Measurements from ENCODE around the gene UACA.
"Not testable (repeated sequence)": the region's sequence is repeated elsewhere in the genome, so short reads cannot be mapped to it uniquely, and the experiment has no call there.

The UACA gene

GRCh38 chr15:70617076-70617910 lies 146.1 kb downstream of the UACA start:
- no peak overlapping the region for H3K4me2 ChIP-seq (ENCODE audit: low read length)
- H3K36me3 ChIP-seq (replicated peaks; ENCODE audit: low read depth, low read length): no peaks in the 10 kb centered on the region
- no peaks in the 10 kb centered on the region for H3K9me3 ChIP-seq (ENCODE audit: insufficient read depth, low read length)
- TF ChIP-seq, protein P1, sequence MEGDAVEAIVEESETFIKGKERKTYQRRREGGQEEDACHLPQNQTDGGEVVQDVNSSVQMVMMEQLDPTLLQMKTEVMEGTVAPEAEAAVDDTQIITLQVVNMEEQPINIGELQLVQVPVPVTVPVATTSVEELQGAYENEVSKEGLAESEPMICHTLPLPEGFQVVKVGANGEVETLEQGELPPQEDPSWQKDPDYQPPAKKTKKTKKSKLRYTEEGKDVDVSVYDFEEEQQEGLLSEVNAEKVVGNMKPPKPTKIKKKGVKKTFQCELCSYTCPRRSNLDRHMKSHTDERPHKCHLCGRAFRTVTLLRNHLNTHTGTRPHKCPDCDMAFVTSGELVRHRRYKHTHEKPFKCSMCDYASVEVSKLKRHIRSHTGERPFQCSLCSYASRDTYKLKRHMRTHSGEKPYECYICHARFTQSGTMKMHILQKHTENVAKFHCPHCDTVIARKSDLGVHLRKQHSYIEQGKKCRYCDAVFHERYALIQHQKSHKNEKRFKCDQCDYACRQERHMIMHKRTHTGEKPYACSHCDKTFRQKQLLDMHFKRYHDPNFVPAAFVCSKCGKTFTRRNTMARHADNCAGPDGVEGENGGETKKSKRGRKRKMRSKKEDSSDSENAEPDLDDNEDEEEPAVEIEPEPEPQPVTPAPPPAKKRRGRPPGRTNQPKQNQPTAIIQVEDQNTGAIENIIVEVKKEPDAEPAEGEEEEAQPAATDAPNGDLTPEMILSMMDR (IDR thresholded peaks at IDR 0.05; ENCODE audit: low read depth, low read length): no peak
- TF ChIP-seq EZH2phosphoT487 (IDR thresholded peaks at IDR 0.05; ENCODE audit: low read depth): no peak
- H3K9ac ChIP-seq (ENCODE audit: low read length): no peak overlapping the region
- H2AFZ ChIP-seq (ENCODE audit: low read depth, low read length): no peak overlapping the region
- no peak overlapping the region for H3K27ac ChIP-seq (ENCODE audit: low read length)
- no peak overlapping the region for H3K4me3 ChIP-seq (ENCODE audit: low read length)
- H3K4me1 ChIP-seq (ENCODE audit: low read length): no peaks in the 10 kb centered on the region
- H4K20me1 ChIP-seq (ENCODE audit: insufficient read depth, low read length): no peaks in the 10 kb centered on the region
- H3K79me2 ChIP-seq (ENCODE audit: low read length): no peaks in the 10 kb centered on the region
- peaks cover 25% of the 10 kb centered on the region for H3K27me3 ChIP-seq (ENCODE audit: low read depth, low read length)

- H3K27ac ChIP-seq (ENCODE audit: low read length); H3K4me3 ChIP-seq (ENCODE audit: low read length); H3K9ac ChIP-seq (ENCODE audit: low read length); H3K36me3 ChIP-seq (replicated peaks; ENCODE audit: low read depth, low read length); H2AFZ ChIP-seq (ENCODE audit: low read depth, low read length); H3K4me1 ChIP-seq (ENCODE audit: low read length); H4K20me1 ChIP-seq (ENCODE audit: insufficient read depth, low read length); H3K4me2 ChIP-seq (ENCODE audit: low read length); H3K79me2 ChIP-seq (ENCODE audit: low read length); H3K9me3 ChIP-seq (ENCODE audit: insufficient read depth, low read length): not testable (repeated sequence)
- H3K27me3 ChIP-seq (ENCODE audit: low read depth, low read length): peaks cover 25% of the 10 kb centered on the region
Measured at GRCh38 chr15:70616311-70616756, 147.0 kb downstream of the UACA start.

DNA sequence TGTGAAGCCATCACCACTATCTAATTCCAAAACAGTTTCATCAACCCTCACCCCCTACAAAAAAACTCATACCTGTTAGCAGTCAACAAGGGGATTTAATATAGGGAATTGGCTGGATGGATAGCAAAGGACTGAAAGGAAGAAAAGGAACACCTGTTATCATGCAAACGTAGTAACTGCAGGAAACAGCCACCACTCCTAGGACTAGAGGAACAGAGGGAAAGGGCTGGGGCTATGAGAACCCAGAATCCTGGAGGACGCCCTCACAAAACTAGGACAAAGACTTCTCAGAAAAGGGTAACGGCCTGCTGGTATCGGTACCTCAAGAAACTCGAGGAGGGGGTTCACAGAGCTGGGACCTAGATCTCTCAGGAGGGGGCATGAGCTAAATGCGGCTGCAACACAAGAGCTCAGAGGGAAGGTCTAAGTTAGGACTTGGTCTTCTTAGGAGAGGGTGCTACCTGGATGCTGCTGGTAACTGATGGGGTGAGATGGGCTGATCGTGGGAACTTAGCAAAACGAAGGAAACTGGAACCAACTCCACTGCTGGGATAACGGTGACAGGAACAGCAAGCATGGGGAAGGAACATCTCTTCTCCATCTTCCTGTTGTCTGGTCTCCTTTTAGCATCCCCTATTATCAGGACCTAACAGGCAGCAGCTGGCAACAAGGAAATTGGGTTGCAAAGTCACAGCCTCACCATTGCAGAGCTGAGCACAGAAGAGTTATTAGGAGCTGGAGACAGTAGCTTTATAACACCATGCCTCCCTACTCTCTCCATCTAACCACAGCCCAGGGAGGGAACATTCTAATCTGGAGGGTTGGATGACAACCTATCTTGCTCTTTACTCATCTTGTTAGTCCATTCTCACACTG lies 147.7 kb downstream of the UACA start:
- no peak overlapping the region for H3K4me3 ChIP-seq (ENCODE audit: low read length)
- H2AFZ ChIP-seq (ENCODE audit: low read depth, low read length): no peak overlapping the region
- no peaks in the 10 kb centered on the region for H3K4me1 ChIP-seq (ENCODE audit: low read length)
- peaks cover 25% of the 10 kb centered on the region for H3K27me3 ChIP-seq (ENCODE audit: low read depth, low read length)
- no peak overlapping the region for H3K9ac ChIP-seq (ENCODE audit: low read length)
- H4K20me1 ChIP-seq (ENCODE audit: insufficient read depth, low read length): no peaks in the 10 kb centered on the region
- no peaks in the 10 kb centered on the region for H3K36me3 ChIP-seq (replicated peaks; ENCODE audit: low read depth, low read length)
- no peak overlapping the region for H3K4me2 ChIP-seq (ENCODE audit: low read length)
- no peak overlapping the region for H3K27ac ChIP-seq (ENCODE audit: low read length)
- TF ChIP-seq EZH2phosphoT487 (IDR thresholded peaks at IDR 0.05; ENCODE audit: low read depth): no peak
- TF ChIP-seq, protein P1 (IDR thresholded peaks at IDR 0.05; ENCODE audit: low read depth, low read length): no peak
- H3K9me3 ChIP-seq (ENCODE audit: insufficient read depth, low read length): no peaks in the 10 kb centered on the region
- H3K79me2 ChIP-seq (ENCODE audit: low read length): no peaks in the 10 kb centered on the region

- Histone ChIP-seq H3K4me1 (ENCODE audit: low read length) (no peaks in the 10 kb centered on the region), H3K36me3 (replicated peaks; ENCODE audit: low read depth, low read length) (no peaks in the 10 kb centered on the region), H3K27me3 (ENCODE audit: low read depth, low read length) (peaks cover 28% of the 10 kb centered on the region), H3K9ac (ENCODE audit: low read length) (no peak overlapping the region), H4K20me1 (ENCODE audit: insufficient read depth, low read length) (no peaks in the 10 kb centered on the region), H2AFZ (ENCODE audit: low read depth, low read length) (no peak overlapping the region), H3K4me3 (ENCODE audit: low read length) (no peak overlapping the region), H3K9me3 (ENCODE audit: insufficient read depth, low read length) (no peaks in the 10 kb centered on the region), H3K4me2 (ENCODE audit: low read length) (no peak overlapping the region), H3K27ac (ENCODE audit: low read length) (no peak overlapping the region), H3K79me2 (ENCODE audit: low read length) (no peaks in the 10 kb centered on the region)
- TF ChIP-seq, protein P1 (IDR thresholded peaks at IDR 0.05; ENCODE audit: low read depth, low read length): no peak
- TF ChIP-seq EZH2phosphoT487 (IDR thresholded peaks at IDR 0.05; ENCODE audit: low read depth): no peak
Measured at GRCh38 chr15:70614221-70614620, 149.1 kb downstream of the UACA start.

All from OCI-LY3 (cell line).